ENCODE results near the gene CAPS2.

- TF ChIP-seq CTCF (IDR thresholded peaks at IDR 0.05; ENCODE audit: poor library complexity) (no peak), EZH2 (IDR thresholded peaks at IDR 0.05; ENCODE audit: borderline replicate concordance) (no peak), EZH2phosphoT487 (IDR thresholded peaks at IDR 0.05; ENCODE audit: low read depth, severe bottlenecking, unreplicated experiment) (no peak)
These were observed 6.5 kb downstream of the CAPS2 start for GRCh38 chr12:75323663-75324062.
